ENCODE results near the gene EMILIN1.

DNA sequence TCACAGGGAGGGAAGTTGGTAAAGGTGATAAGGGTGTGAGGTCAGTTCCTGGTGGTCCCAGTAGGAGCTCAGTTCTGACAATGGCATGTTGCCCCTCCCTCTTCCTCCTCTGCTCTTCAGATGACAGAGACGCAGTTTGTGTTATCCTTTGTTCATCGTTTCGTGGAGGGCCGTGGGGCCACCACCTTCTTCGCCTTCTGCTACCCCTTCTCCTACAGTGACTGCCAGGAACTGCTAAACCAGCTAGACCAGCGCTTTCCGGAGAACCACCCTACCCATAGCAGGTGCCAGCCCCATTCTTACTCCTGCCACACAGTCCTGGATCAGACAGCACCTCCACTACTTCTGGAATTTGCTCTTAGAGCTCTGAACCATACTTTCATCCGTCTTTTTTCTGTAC is 24.6 kb upstream of the EMILIN1 start:
- TF ChIP-seq POLR2AphosphoS5 (IDR thresholded peaks at IDR 0.05; ENCODE audit: low read depth, low read length) (no peak), CTCF (IDR thresholded peaks at IDR 0.05) (no peak)

All from Panc1 (cell line).